Adrenal gland (tissue), 5 donors: ENCODE measurements around the gene CPPED1.

Experiments
- CTCF ChIP-seq, 6 experiments: fragments of 450-650 bp in 4 of 6; fragments of 200-600 bp in 2 of 6; sonication (generic) in 1 of 6; IDR thresholded peaks; 1 replicate in 5 of 6; 2 replicates in 1 of 6; pipeline versions ENCODE4 v1.5.1 to v1.8.0; 2016 to 2021; ENCODE audit warnings: antibody characterized with exemption in 6 of 6, mild to moderate bottlenecking in 2 of 6, moderate library complexity in 1 of 6
- POLR2A ChIP-seq, 2 donors: fragments of 450-650 bp; IDR thresholded peaks; one replicate each; pipeline ENCODE4 v1.6.1; 2017; ENCODE audit warnings: antibody characterized with exemption in 2 of 2, mild to moderate bottlenecking in 2 of 2, moderate library complexity in 1 of 2
- donor health status: DM: no; HTN: no; CAD: no.

GRCh38 chr16:12802661-12803060 lies 1.0 kb downstream of the CPPED1 start:
- no peak for TF ChIP-seq CTCF (IDR thresholded peaks at IDR 0.05)
- TF ChIP-seq POLR2A (IDR thresholded peaks at IDR 0.05), result no peak
